HG02852 (cell line): ENCODE measurements around the gene GRM5.
"Not testable (repeated sequence)": the region's sequence is repeated elsewhere in the genome, so short reads cannot be mapped to it uniquely, and the experiment has no call there.

Source experiments
- ATAC-seq: cut with Tn5 transposase; IDR thresholded peaks from one replicate; pipeline ENCODE4 v1.9.1; 2021; ENCODE audit warnings: mild to moderate bottlenecking, moderate library complexity; ENCODE audit not compliant: unreplicated experiment

The GRM5 gene

DNA sequence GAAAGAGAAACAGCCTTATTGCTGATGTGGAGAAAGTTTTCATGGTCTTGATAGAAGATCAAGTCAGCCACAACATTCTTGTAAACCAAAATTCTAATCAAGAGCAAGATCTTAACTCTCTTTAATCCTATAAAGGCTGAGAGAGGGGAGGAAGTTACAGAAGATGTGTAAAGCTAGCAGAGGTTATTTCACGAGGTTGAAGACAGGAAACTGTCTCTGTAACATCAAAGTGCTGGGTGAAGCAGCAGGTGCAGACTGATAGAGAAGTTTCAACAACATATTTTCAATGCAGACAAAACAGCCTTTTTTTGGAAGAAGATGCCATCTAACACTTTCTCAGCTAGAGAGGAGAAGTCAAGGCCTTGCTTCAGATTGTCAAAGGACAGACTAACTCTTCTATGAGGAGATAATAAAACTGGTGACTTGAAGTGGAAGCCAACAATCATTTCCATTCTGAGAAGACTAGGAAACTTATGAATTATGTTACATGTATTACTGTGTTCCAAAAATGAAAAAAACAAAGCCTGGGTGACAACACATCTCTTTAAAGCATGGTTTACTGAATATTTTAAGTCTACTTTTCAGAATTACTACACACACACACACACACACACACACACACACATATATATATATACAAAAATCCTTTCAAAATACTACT lies 221.9 kb downstream of the GRM5 start:
- not testable (repeated sequence) for ATAC-seq

DNA sequence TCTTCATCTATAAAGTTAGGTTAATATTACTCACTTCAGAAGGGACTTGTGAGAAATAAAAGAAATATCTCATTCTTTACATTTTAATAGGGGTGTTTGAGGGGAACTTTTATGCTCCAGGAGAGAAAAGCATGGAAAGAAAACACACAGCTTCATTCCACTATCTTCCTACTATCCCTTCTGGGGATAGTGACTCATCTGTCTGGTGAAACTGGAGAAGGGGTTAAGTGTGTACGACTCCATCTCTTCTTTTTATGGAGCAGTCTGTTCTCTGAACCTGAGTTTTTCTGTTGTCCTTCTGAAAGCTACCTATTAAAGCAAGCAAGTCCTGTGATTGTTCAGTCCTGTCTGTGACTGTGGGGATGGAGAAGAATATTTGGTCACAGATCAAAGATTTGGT lies 227.6 kb downstream of the GRM5 start:
- not testable (repeated sequence) for ATAC-seq

DNA sequence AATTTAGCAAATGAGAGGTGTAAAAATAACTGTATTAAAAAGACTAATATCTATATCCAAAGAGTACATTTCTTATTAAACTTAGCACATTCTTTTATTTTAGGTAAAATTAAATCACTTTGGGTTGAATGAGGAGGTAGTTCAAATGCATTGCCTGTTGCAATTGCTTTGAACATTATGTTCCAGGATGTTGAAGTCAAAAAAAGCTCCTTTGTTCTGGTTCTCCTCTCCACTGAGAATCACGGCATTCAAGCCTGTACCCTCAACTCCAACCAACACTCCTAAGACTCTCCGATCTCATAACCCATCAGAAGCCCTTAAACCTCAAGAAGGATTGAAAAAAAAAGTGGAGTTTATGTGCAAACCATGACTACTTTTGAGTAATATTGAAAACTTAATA lies 230.1 kb downstream of the GRM5 start:
- not testable (repeated sequence) for ATAC-seq

DNA sequence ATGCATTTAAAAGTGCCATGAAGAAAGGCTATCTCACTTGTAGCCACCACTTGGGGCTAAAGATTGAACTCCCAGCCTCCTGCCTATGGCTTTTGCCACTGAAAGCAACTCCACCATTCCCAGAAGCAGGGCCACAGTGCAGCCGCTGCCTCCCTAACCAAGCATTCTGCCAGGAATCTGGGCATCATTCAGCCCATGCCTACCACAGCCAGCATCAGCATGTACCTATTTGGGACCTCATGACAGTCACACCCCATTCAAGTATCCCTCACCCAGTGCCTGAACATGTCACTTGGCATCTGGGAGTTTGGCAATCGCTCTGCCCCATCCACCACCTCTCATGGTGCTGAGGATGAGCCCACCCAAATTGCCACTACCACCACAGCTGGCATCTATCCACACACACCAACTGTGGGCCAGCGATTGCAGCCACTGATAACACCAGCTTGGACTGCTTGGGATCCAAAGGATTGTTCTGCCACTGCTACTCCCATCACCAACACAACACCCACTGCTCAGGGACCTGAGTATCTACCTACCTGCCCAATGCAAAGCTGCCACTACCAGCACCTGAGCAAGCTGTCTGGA lies 234.4 kb downstream of the GRM5 start:
- no peak for ATAC-seq

DNA sequence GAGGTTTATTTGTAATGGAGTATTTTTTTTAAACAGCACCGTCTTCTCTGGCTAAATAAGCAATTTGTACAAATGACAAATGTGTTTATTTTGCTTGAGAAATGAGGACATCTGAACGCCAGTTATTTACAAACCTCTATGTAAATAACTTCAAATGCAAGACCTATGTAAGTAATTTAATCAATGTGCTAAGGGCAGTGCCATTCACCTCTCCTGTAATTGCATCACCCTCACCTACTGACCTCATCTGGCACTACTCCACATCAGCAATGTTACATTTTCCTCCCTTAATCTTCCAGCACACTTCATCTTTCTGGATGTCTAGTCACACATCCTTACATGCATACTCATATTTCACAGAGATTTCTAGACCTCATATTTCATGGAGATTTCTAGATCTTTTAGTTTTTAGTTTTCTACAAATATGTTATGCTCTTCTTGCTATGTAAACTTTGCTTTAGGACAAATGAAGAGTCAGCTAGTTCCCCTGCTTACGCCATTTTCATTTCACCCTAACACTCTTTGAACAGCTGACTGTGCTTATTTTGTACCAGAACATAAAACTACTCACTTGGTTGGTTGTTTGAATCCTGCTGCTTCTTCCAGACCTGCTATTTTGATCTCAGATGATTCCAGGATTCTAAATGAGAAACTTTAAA lies 238.6 kb downstream of the GRM5 start:
- ATAC-seq, result no peak

DNA sequence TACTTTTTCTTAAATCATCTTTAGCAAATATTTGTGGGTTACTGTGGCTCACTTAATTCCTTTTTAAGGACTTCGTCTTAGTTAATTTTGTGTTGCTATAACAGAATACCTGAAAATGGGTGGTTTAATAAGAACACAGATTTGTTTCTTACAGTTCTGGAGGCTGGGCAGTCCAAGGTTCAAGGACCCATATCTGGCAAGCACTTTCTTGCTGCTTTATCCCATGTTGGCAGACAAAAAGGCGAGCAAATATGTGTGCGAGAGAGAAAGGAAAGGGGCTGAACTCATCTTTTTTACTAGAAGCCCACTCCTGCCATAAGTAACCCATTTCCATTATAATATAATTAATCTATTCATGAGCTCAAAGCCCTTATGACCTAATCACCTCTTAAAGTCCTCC lies 246.2 kb downstream of the GRM5 start:
- no peak for ATAC-seq

DNA sequence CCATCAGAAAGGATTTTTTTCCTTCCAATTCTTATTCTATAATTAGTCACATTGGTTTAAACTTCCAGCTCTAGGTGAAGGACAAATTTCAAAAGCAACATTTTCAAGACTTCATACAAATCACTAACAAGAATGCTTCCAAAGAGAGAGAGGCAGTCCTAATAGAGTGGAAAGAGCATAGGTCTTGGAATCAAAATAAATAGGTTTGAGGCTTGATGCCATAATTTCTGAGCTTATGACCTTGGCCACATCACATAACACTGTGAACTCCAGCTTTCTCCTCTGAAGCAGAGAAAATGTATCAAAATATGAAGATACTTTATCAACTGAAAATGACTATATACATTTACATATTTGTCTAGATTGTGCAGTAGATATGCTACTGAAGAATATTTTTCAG lies 246.8 kb downstream of the GRM5 start:
- no peak for ATAC-seq

DNA sequence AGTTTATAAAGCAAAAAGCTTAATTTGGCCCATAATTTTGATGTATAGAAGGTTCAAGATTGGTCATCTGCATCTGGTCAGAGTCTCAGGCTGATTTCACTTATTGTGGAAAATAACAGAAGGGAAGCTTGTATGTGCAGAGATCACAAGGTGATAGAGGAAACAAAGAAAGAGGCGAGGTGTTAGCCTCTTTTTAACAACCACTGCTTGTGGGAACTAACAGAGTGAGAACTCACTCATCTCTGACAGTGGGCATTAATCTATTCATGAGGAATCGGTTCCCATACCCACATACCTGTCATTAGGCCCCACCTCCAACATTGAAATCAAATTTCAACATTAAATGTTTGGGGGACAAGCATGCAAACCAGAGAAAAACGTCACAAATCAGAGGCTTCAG lies 250.3 kb downstream of the GRM5 start:
- ATAC-seq, result no peak

DNA sequence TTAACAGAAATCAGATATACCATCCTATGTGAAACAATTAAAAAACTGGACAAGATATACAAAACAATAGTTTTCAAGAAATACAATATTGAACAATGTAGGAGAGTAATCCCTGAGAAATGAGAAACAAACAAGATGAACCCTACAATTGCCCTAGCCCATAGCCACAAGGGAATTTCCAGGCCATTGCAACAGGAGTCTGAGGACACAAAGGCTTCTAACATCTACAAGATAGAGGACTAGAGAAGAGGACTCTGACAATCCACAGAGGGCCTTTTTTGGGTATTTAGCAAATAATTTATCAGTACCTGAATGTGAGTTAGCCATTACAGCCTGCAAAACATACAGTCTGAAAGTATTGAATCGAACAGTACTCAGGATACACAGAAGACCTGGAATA lies 251.7 kb downstream of the GRM5 start:
- ATAC-seq, result no peak

DNA sequence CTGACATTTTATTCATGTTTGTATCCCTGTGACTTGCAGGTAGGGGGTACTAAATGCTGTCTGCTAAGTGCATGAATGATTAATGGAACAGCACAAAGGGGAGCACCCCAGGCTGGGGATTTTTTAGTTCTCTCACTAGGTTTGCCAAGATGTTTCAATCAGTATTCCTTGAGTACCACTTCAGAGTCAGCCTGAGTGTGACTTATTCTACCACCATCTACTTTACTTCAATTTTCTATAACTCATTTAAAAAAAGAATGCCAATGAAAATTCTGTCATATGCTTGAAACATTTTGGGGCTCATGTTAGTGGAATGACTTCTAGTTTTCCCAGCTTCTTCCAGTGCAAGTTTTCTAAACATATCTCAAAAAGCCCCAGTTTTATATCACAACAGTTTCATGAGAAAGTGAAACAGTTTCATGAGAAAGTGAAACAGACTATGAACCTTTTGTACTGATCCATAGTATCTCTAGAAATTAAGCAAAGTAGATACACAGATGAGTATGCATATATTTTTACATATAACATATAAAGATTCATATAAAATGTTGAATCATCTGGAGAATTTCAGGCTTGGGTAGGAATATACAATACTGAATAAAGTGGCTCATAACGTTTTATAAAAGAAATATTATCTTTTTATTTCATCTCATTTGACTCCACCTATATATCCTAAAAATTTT lies 252.4 kb downstream of the GRM5 start:
- peak; percentile 90 for ATAC-seq

DNA sequence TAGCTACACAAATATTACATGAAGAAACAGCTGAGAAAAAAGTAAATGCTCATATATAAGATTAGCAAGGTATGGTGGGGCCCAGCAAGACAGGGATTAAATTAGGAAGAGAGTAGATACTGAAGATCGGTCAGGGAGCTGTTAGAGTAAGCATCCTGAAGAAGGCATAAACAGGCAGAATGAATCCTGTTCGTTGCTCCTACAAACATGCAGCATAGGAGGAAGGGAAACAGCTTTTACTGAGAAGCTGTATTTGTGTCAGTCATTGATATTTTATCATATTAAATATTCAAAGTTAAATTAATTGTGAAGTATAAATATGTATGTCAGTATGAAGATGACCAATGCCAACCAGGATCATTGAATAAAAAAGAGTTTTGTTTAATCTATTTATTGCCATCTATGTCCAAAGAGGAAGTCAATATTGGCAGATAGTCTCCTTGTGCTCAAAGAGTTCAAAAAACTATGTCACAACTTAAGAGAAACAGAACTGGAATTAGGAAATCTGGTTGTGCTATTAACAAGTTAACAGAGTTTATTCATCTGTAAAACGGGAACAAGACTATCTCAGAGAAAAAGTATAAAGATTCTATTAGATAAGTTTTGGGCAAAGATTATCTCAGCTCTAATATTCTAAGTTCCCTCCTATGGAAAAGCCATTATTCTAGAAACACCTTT lies 255.2 kb downstream of the GRM5 start:
- no peak for ATAC-seq

DNA sequence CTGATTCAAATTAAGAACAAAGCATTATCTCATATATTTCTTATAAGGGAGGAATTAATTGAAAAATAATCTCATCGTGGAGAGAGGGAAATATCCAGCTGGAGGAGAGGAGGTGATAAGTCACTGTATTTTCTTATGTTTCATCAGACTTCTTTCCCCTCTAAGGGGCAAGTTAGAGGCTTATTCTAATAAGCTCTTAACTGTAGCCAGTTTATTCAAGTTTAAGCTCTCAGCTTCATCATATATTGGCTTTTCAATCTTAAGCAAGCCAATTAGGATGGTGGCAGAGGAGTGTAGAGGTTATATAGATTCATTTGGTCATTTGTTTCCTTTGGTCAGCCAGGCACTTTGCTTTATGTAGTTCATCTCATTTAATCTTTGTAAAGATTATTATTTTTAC lies 256.7 kb downstream of the GRM5 start:
- ATAC-seq, result no peak

DNA sequence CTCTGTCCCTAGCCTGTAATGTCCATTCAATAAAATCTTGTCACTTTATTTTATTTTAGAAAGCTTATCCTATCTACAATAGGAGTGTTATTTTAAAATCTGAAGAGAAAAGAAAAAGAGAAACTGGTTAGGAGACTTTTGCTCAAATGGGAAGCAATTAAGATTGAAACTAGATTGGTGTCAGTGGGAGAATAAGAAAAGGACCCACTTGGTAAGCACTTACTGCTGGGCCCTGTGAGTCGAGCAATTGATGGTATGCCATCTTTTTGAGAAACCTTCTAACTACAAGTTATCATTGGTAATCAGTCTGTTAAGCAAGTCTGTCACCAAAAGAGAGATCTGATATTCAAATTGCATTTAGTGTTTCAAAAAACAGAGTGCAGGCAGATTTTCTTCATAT lies 258.4 kb downstream of the GRM5 start:
- no peak for ATAC-seq

DNA sequence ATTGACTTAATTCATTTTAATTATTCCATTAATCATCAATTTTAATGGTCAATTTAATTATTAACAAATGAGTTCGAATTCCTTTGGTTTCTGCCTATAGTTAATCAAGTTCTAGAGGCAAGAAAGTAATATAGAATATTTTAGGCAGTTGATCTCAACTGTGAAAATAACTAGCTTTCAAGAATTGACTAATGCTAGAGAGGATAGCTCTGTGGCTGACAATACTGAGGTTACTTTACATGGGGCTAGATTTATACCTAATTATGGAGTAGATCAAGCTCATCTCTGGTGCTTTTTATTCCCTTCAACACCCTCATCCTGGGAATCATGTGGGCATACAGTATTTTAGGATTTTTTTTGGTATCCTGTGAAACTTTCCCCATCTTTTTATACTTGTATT lies 259.4 kb downstream of the GRM5 start:
- ATAC-seq, result no peak

DNA sequence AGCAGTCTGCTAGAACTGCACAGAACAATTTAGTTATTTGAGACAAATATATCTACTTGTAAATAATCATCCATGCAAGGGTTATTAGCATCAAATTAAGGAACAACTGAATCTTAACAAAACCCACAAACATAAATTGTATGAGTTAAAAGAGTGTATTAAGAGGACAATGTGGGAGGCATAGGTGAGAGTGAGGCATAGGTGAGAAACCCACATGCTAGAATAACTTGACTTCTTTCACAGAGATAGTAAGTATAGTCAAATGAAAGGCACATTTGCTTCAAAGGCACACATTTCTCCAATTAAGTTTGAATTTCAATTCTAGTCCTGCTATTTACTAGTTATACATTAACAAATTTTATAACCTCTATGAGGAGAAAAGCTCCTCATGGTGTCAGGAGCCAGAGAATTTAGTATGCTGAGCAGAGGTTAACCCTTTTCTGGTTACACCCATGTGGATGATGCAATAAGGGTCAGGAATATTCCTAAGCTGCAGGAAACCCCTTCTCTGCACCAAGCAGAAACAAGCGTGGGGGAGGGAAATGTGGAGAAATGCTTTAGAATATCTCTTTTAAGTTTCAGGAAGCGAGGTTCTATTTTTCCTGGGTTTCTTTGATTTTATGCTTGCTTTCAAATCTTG lies 264.2 kb downstream of the GRM5 start:
- no peak for ATAC-seq

DNA sequence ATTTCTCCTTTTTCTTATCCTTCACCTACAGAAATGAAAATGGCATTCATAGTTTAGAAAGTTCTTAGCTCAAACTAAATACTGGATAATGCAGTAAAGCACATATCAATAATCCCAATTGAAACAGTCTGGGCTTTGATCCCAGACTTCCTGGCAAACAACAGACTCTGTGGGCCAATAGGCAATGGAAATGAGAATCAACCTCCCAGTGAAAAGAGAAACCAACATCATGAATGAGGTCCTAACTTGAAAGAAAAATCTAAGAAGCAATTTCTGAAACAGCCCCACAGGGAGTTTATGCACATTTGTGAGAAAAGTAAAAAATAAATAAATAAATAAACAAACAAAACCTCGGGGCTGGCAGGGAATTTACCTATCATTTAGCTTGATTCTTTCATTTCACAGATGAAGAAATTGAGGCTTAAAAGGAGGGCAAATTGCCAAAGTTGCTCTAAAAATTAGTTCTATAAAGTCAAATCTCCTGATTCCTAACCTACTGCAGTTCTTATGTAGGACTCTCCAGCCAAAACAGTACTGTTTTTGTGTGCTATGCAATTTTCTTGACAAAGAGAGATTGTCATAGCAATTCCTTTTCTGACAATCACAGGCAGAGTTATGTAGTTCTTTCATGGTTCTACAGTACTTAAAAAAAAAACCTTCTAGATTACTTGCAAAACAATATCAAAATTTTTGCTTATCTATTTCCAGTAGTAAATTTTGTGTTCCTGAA lies 265.8 kb downstream of the GRM5 start:
- ATAC-seq, result no peak

DNA sequence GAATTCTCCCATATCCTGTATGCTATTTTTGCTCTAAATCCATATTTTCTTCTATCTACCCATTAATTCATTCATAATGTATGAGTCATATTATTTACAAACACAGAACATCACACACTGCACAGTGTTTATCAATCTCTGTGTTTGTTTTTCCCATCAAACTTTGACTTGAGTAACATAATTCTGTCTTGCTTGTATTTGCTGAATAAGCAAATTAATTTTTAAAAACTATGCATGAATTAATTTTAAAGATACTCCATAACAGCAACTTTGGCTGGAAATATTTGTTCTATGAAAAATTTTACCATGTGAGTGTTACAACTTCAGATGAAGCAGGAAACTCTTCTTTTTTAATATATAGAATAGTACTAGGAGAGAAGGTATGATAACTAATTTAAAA lies 275.6 kb downstream of the GRM5 start:
- no peak for ATAC-seq

DNA sequence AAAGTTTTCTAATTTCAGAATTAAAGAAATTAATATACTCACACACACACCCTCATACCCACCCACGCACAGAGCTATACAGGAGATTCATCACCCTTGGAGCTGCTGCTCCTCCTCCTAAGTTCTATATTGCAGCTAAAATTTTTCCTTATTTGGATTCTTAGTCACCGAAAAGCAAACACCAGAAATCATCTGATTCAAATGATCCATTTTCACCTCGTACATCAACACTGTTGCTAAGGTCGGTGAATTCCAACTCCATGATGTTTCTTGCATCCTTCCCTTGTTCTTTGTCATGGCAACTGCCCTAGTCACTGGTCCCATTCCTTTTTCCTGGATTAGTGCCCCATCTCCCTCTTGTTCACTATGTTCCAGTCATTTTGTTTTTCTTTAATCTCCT lies 286.2 kb downstream of the GRM5 start:
- no peak for ATAC-seq

DNA sequence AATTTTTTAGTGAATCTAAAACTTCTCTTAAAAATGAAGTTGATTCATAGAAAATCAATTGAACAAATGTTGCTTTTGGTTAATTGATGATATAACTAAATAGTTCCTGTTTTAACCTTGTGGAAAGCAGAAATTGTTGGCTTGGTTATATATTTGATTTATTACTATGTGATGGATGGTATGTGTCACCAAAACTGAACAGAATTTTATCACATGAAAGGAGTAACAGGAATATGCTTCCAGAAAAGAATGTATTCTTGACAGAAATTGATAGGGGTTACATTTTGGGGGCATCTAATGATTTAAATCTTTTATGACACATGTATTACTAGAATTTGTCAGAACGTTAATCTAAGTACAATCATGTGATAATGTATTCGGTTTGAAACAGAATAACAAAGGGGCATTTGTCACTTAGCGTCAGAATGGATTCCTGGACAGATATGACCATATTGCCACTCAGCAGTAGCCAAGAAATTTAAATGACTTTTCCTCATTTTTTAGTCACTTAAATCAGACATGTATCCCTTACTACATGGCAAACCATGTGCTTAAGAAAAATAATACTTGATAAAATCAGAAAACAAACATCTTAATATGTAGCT lies 295.2 kb downstream of the GRM5 start:
- no peak for ATAC-seq

DNA sequence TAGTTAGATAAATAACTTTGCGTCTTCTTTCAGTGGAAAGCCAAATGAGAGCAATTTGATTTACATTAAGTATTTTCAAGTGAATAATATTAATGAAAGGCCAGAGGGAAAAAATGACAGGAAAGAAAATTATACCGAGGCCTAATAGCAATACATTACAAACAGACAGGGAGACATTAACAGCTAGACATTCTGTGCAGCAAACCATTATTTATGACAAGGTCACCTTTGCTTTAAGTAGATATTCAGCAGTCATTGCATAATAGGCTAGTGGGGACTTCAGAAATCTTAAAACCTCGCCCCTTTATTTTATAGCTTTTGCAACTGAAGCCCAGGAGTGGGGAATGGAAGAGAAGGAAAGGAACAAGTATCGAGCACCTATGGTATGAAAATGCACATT lies 321.6 kb downstream of the GRM5 start:
- ATAC-seq, result no peak
